Osteoblast (primary cell): ENCODE results near the gene RAB3B. TPM values are rescaled to one million over a fixed set of nuclear protein-coding genes. Genes with fewer than 3 reads are reported as not detected.
A peak's percentile ranks its signal among the peaks of the same experiment; 100 is the strongest.
"Not testable (repeated sequence)": the region's sequence is repeated elsewhere in the genome, so short reads cannot be mapped to it uniquely, and the experiment has no call there.

Source experiments
- DNase-seq: peaks from one replicate; pipeline ENCODE4 v3.0.0; 2011; ENCODE audit warnings: low spot score, mixed read lengths; ENCODE audit not compliant: insufficient read length; ENCODE audit errors: missing footprints
- H2AFZ ChIP-seq: 2 replicates; pipeline ENCODE4 v1.6.0; 2011; ENCODE audit warnings: mild to moderate bottlenecking, low read length
- H3K27ac ChIP-seq: 2 replicates; pipeline ENCODE4 v1.5.1; 2011; ENCODE audit warnings: mild to moderate bottlenecking, low read depth, low read length, moderate library complexity
- H3K27me3 ChIP-seq: 2 replicates; pipeline ENCODE4 v1.6.0; 2012; ENCODE audit warnings: mild to moderate bottlenecking, control low read depth, inconsistent platforms, low read length, moderate library complexity; ENCODE audit not compliant: insufficient read depth
- H3K36me3 ChIP-seq: 2 replicates; pipeline ENCODE4 v1.5.1; 2011; ENCODE audit warnings: mild to moderate bottlenecking, low read length, control low read depth, moderate library complexity; ENCODE audit not compliant: insufficient read depth
- H3K4me1 ChIP-seq: 2 replicates; pipeline ENCODE4 v1.5.1; 2011; ENCODE audit warnings: mild to moderate bottlenecking, low read length, control low read depth, moderate library complexity; ENCODE audit not compliant: insufficient read depth
- H3K4me2 ChIP-seq: 2 replicates; pipeline ENCODE4 v1.6.0; 2011; ENCODE audit warnings: mild to moderate bottlenecking, low read length; ENCODE audit not compliant: insufficient read depth
- H3K4me3 ChIP-seq: fragments of 200-600 bp; sonication (generic); 3 replicates; pipeline ENCODE4 v1.5.1; 2012; ENCODE audit warnings: mild to moderate bottlenecking, low read length, inconsistent platforms; ENCODE audit not compliant: insufficient read depth
- H3K79me2 ChIP-seq: 2 replicates; pipeline ENCODE4 v1.6.0; 2012; ENCODE audit warnings: mild to moderate bottlenecking, low read length, control low read depth, inconsistent platforms; ENCODE audit not compliant: insufficient read depth
- H3K9me3 ChIP-seq: 2 replicates; pipeline ENCODE4 v1.5.1; 2011; ENCODE audit warnings: low read depth, low read length, control low read depth
- H4K20me1 ChIP-seq: 2 replicates; pipeline ENCODE4 v1.6.0; 2012; ENCODE audit warnings: mild to moderate bottlenecking, low read length, control low read depth; ENCODE audit not compliant: insufficient read depth
- CTCF ChIP-seq: IDR thresholded peaks from 2 replicates; pipeline ENCODE4 v1.5.1; 2011; ENCODE audit warnings: mild to moderate bottlenecking, low read depth, low read length, moderate library complexity; ENCODE audit errors: extremely low read depth
- total RNA-seq: library from RNA; depleted of rRNA; stranded (reverse); fragments of >200 nt; gene quantifications from 2 replicates; pipeline ENCODE4 v1.2.3, GENCODE V29; 2012

RAB3B gene
- total RNA-seq, 1 donor = 14.5 TPM

GRCh38 chr1:52033190-52034049 lies 42.9 kb upstream of the RAB3B start, which contains the start of gene KTI12:
Gene KTI12, minus strand, starts transcription at chr1:52033810. Its CDS starts 49 bp downstream, at chr1:52033761.
- peak within 1 kb of the TSS; percentile 96 for H3K27ac ChIP-seq
- H2AFZ ChIP-seq = peak within 1 kb of the TSS; percentile 96
- no peaks in the 10 kb centered on the region for H3K9me3 ChIP-seq
- no peaks in the 10 kb centered on the region for H3K36me3 ChIP-seq
- TF ChIP-seq CTCF = no peak
- no peaks in the 10 kb centered on the region for H3K27me3 ChIP-seq
- H4K20me1 ChIP-seq = peaks cover 11% of the 10 kb centered on the region
- H3K4me1 ChIP-seq = peaks cover 19% of the 10 kb centered on the region
- peak within 1 kb of the TSS; percentile 100 for H3K4me2 ChIP-seq
- peaks cover 36% of the 10 kb centered on the region for H3K79me2 ChIP-seq
- H3K4me3 ChIP-seq = peak within 1 kb of the TSS; percentile 92
- peak; percentile 94 for DNase-seq

GRCh38 chr1:52032785-52033131 lies 42.3 kb upstream of the RAB3B start:
- no peak for TF ChIP-seq CTCF
- Histone ChIP-seq H3K9me3 (no peaks in the 10 kb centered on the region), H3K4me1 (peaks cover 19% of the 10 kb centered on the region), H3K27me3 (no peaks in the 10 kb centered on the region), H2AFZ (peak overlapping the region; percentile 96), H3K79me2 (peaks cover 36% of the 10 kb centered on the region), H3K36me3 (no peaks in the 10 kb centered on the region), H3K27ac (peak overlapping the region; percentile 96), H4K20me1 (peaks cover 11% of the 10 kb centered on the region), H3K4me2 (peak overlapping the region; percentile 100), H3K4me3 (peak overlapping the region; percentile 92)
- peak; percentile 75 for DNase-seq

- Histone ChIP-seq H3K4me3 (peak overlapping the region; percentile 92), H3K79me2 (peaks cover 36% of the 10 kb centered on the region), H2AFZ (no peak overlapping the region), H3K4me2 (peak overlapping the region; percentile 100), H4K20me1 (peaks cover 11% of the 10 kb centered on the region), H3K27me3 (no peaks in the 10 kb centered on the region), H3K27ac (peak overlapping the region; percentile 96), H3K4me1 (peaks cover 19% of the 10 kb centered on the region), H3K36me3 (no peaks in the 10 kb centered on the region), H3K9me3 (no peaks in the 10 kb centered on the region)
- DNase-seq = peak; percentile 80
- TF ChIP-seq CTCF = no peak
Measured at GRCh38 chr1:52032124-52032784, 41.8 kb upstream of the RAB3B start.

GRCh38 chr1:52028839-52029238 lies 38.3 kb upstream of the RAB3B start:
- not testable (repeated sequence) for H3K27me3 ChIP-seq, DNase-seq, H3K9me3 ChIP-seq, H3K4me3 ChIP-seq, H3K36me3 ChIP-seq, H2AFZ ChIP-seq, H3K4me2 ChIP-seq, H3K27ac ChIP-seq
- Histone ChIP-seq H3K4me1 (peaks cover 16% of the 10 kb centered on the region), H4K20me1 (peaks cover 11% of the 10 kb centered on the region), H3K79me2 (peaks cover 36% of the 10 kb centered on the region)
